Thyroid gland (tissue), 4 donors: ENCODE results near the gene LHFPL2.

Experiments
- CTCF ChIP-seq, 6 experiments: fragments of 200-600 bp in 3 of 6; fragments of 450-650 bp in 3 of 6; sonication (generic) in 3 of 6; IDR thresholded peaks; one replicate each; pipeline ENCODE4 v1.5.1; 2016 to 2019; ENCODE audit warnings: antibody characterized with exemption in 6 of 6, mild to moderate bottlenecking in 2 of 6, inconsistent platforms in 1 of 6, moderate library complexity in 1 of 6
- POLR2A ChIP-seq, 2 donors: fragments of 450-650 bp; IDR thresholded peaks; one replicate each; pipeline ENCODE4 v1.6.1; 2017; ENCODE audit warnings: antibody characterized with exemption in 2 of 2, mild to moderate bottlenecking in 2 of 2, moderate library complexity in 1 of 2

GRCh38 chr5:78610636-78611035, 37.9 kb downstream of the LHFPL2 start:
- TF ChIP-seq CTCF (IDR thresholded peaks at IDR 0.05) (no peak), POLR2A (IDR thresholded peaks at IDR 0.05) (no peak)
